Embryonic facial prominence (tissue), 1 donor: ENCODE measurements around the gene ARL6IP6.
"Not testable (repeated sequence)": the region's sequence is repeated elsewhere in the genome, so short reads cannot be mapped to it uniquely, and the experiment has no call there.

Source experiments
- DNase-seq: peaks from one replicate; pipeline ENCODE4 v3.0.0-alpha.2; 2016; ENCODE audit errors: extremely low spot score

The ARL6IP6 gene

DNA sequence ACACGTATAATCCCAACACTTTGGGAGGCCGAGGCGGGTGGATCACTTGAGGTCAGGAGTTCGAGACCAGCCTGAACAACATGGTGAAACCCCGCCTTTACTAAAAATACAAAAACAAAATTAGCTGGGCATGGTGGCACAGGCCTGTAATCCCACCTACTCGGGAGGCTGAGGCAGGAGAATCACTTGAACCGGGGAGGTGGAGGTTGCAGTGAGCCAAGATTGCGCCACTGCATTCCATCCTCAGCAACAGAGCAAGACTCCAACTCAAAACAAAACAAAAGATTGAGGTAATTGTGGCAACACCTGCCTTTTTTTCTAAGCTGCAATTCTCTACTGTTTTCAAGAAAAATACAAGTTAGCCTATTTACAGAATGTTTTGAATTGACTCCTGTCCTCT, 4.2 kb downstream of the ARL6IP6 start:
- not testable (repeated sequence) for DNase-seq

DNA sequence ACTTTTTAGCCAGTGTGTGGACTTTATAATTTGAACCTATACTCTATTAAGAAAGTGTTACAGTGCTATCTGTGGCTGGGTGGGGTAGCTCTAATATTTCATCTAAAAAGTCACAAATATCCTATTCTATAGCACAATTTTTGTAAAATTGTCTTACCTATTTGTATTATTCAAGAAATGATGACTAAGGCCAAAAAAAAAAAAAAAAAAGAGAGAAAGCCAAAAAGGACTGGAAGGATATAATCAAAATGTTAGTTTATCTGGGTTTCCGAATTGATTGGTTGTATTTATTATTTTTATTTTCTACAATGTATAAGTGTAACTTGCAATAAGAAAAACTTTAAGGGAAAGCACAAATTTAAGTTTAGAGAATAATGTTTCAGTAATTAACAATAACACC, 5.5 kb downstream of the ARL6IP6 start:
- DNase-seq, result no peak

DNA sequence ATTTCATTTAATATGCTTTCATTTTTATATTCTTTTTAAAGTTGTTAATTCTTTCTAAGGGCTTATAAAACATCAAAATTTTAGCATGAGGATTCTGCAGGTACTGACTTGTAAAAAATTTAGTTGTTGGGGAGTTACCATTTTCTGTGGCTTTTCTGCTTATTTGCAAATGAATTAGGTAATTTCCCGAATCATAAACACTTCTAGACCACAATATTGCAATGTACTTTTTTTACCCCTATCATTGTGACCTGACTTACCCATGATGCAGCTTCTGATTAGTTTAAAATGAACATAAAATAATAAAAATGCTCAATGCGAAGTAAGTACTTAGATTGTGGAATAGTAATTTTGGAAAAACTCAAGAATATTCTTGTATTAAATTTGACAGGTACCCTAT, 11.4 kb downstream of the ARL6IP6 start:
- DNase-seq, result no peak

DNA sequence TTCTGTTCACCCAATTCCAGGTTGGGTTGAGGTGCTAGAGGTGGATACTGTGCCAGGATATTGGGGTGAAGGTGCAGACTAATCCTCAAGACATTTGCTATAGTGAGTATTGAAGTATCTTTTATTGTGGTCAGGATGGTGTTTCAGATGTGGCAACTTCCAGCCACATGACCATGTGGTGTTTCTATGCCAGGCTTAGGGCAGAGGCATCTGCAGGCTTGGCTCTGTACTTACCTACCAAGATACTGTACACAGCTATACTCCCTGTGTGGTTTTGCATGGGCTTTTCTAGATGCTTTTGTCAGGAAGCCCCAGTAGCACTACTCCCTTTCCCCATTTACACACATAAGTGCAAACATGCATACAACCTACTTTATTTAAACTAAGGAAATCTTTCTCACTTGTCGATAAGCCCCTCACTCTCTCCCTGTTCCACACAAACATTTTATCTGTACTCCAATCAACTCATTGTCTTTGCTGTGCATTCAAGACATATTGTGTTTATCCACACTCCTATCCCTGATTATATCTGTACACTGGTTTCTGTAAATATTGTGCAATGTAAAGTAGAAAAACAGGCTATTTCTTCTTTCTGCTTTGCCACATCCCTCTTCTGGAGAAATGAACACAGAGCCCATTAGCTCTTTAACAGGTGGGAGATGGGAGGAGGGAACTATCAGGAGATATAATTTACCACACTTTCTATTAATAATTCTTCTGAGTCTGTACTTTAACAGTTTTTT, 12.3 kb downstream of the ARL6IP6 start:
- no peak for DNase-seq

GRCh38 chr2:152737509-152737908, 19.1 kb downstream of the ARL6IP6 start:
- not testable (repeated sequence) for DNase-seq

GRCh38 chr2:152738438-152738837, 20.0 kb downstream of the ARL6IP6 start:
- no peak for DNase-seq

DNA sequence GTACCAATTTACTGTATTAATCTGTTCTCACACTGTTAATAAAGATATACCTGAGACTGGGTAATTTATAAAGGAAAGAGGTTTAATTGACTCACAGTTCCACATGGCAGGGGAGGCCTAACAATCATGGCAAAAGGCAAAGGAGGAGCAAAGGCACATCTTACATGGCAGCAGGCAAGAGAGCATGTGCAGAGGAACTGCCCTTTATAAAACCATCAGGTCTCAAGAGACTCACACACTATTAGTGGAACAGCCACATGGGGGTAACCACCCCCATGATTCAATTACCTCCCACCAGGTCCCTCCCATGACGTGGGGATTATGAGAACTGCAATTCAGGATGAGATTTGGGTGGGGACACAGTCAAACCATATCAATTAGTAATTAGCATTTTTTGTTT, 21.3 kb downstream of the ARL6IP6 start:
- DNase-seq, result not testable (repeated sequence)

DNA sequence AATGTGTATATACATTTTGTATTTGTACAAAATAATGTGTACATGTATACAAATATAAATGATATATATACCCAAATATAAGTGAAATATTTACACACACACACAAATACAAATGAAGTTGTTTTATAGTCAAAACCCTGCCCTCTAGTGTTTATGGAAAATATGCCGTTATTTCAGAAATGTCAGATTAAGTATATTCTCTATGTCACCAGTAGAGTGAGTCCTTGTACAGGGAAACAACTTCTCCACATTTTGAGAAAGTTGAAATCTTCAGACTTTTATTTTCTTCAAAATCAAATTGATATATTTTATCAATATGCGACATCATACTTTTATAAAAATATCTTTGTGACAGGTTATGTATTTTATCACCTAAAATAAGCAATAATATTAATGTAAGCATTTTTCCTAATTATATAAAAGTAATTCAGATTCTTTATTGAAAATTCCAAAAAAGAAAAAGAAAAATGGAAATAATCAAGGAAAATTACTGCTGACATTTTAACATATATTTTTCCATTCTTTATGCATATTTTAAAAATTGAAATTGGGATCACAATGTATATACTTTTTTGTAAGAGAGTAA, 22.4 kb downstream of the ARL6IP6 start:
- peak; percentile 40 for DNase-seq

DNA sequence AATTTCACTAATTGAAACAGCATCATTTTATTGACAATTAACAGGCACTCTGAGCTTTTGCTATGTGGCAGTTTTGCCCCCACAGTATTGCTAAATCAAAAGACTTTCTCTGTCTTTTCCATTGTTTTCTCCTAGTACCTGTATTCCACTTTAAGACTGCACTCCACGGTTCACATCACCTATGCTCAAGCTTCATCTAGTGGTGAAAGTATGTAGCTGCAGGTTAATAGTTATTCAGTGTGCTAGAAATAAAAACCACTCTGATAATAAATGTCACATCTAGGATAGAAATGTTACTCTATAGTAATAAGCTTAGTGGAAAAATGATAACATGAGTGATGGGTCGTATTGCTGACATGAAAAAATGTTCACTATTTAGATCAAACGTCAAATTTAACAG, 24.6 kb downstream of the ARL6IP6 start:
- DNase-seq, result no peak

DNA sequence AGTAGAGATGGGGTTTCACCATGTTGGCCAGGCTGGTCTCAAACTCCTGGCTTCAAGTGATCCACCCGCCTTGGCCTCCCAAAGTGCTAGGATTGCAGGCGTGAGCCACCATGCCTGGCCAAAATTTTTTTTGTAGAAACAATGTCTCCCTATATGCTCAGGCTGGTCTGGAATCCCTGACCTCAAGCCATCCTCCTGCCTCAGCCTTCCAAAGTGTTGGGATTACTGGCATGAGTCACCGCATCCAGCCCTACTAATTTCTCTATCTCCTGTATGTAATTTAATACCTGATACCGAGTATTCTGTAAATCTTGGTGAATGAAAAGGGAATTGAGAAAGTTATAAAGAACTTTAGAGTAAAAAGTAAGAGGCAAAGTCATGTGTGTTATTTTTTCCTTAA, 29.3 kb downstream of the ARL6IP6 start:
- not testable (repeated sequence) for DNase-seq

DNA sequence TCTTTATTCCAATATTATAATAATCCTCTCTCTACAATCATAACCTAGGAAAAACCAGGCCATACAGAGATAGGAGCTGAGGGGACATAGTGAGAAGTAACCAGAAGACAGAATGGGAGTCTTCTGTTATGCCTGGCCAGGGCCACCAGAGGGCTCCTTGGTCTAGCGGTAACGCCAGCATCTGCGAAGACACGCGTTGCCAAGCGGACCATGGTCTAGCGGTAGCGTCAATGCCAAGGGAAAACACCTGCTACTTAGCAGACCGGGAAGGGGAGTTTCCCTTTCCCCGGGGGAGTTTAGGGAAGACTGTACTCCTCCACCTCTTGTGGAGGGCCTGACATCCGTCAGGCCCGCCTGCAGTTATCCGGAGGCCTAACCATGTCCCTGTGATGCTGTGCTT, 36.6 kb downstream of the ARL6IP6 start:
- DNase-seq, result no peak

DNA sequence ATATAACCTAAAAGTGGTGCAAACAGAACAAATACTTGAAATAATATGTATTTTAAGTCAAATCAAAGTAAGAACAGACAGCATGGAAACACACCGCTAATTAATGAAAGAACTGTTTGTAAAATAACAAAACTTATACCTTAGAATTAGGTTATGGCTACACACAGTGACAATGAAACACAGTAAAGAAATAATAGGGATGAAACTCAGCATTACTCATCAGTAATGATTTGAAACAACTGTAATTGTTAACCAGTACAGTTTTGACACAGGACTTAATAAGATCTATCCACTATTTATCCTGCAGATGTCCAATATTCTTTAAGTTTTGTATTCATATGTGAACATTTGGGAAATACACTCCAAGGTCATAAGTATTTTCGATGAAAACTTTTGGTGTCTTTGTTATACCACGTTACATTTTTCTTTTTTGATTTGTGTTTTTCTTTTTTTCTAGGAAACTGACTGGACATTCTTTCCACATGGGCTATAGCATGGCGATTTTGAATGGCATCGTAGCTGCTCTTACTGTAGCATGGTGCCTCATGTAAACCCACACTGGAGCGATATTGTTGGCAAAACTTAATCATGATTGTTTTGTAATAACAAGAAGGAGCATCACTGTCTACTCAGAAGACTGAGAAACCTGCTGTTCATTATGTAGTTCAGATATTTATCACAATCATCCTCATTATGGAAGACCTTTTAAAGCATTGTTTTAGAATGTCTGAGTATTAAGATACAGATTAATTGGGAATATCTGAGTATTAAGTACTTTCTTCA, 41.1 kb downstream of the ARL6IP6 start:
- no peak for DNase-seq

- no peak for DNase-seq
Measured at GRCh38 chr2:152761214-152761613, 42.8 kb downstream of the ARL6IP6 start.

DNA sequence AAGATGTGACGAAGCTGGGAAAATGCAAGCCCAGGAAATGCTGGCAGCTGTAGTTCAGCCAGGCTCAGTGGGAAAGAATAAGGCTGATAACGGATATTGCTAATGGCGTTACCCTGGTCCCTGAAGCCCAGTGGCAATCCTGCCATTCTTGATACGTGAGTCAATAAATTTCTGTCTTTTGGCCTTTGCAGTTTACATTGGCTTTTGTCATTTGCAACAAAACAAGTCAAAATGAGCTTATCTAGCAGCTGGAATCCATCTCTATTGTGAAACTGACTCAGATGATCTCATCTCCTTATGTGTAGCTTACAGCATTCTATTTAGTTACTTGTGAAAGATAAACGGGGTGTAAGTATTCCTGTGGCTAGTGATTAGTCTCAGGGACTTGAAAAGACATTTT, 43.8 kb downstream of the ARL6IP6 start:
- DNase-seq, result no peak

- DNase-seq, result not testable (repeated sequence)
Measured at GRCh38 chr2:152763208-152763607, 44.8 kb downstream of the ARL6IP6 start.

- no peak for DNase-seq
Measured at GRCh38 chr2:152763651-152764050, 45.2 kb downstream of the ARL6IP6 start.

DNA sequence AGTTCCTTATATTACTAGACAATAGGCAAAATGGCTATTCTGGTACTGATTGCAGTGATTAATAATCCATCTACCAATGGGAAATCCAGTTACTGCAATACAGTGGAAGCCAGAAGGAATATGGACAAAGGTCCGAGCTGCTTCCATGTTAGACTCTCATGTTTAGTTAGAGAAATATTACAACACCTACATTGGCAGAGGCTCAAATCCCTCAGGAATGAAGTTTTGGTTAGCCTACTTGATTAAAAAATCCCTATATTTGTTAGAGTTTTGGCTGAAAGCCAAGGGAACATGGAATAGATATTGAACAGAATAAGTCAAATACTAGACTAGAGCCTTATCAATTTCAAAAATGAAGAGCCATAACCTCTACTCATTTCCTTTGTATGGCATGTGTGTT, 48.5 kb downstream of the ARL6IP6 start:
- DNase-seq, result no peak

GRCh38 chr2:152781175-152781574, 62.8 kb downstream of the ARL6IP6 start:
- DNase-seq, result no peak

- no peak for DNase-seq
Measured at GRCh38 chr2:152782171-152782570, 63.8 kb downstream of the ARL6IP6 start.

DNA sequence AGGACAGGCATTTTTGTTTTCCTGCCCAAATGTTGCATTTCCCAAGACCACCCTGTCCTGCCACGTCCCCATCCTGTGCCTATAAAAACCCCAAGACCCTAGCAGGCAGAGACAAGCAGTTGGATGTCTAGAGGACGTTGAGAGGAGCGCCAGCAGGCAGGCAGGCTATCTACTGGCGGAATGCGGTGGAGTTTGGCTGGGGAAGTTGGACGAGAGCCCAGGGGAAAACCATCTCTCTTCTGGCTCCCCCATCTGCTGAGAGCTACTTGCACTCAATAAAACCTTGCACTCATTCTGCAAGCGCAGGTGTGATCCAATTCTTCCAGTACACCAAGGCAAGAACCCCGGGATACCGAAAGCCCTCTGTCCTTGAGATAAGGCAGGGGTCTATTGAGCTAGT, 72.5 kb downstream of the ARL6IP6 start:
- no peak for DNase-seq

DNA sequence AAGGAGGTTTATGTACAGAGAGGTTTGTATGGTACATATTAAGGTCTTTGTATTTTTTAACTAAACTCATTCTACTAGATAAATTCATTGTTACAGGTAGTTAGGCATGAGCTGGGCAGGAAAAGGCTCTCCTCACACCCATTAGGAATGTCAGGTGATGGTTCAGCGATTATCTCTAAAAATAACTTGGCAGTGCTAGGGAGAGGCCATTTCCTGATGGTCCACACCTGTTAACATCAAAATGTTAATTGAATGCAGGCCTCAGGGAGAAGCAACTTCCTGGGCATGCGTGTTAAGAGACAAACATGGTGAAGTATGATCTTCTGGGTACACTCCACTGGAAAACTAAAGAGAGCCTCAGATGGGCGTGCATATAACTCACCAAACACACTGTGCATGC, 73.6 kb downstream of the ARL6IP6 start:
- no peak for DNase-seq

DNA sequence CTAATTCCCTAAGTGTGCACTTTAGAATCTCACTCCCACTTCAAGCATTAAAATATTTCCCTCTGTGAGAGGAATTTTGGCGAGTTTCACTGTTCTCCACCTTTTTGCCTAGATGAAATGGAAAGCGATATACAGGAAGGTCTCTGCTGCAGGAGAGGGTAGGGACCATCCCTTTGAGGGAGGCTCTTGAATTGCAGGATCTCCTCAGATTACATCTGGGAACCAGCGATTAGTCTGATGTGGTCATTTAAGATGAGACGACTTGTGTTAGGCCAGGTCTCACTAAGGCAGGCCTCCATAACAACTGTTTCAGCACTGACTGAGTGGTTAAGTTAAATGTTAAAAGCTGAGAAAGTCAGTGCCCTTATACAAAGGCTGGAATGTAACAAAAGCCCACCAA, 74.6 kb downstream of the ARL6IP6 start:
- no peak for DNase-seq

DNA sequence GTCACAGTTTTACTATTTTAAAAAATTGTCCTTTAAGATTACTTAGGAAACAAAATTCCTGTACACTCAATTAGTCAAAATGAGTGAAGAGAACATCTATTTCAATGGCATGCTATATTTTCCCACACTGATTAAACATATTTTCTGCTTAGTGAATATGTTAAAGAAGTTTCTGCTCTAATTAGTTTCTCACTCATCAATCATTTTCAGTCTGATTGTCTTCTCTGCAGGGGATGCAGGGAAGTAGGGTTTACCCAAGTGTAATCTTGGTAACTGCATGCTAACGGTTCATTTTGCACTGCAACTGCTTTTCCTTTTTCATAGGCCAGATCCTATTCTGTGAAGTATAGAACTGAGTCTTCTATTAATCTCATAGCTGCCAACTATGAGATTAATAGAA, 78.5 kb downstream of the ARL6IP6 start:
- no peak for DNase-seq
